Small intestine (tissue), 7 donors: ENCODE results near the gene NDEL1. TPM values are rescaled to one million over a fixed set of nuclear protein-coding genes. Genes with fewer than 3 reads are reported as not detected.

ENCODE experiments used
- DNase-seq, 2 donors: peaks; one replicate each; pipeline versions ENCODE4 v3.0.0 to v3.0.0-alpha.2; 2013
- FAIRE-seq: peaks from 2 replicates; lab custom pipeline; 2012; peaks lifted over from hg19 to GRCh38; lab: Jason Lieb, UNC
- H3K27ac ChIP-seq, 3 donors: one replicate each; pipeline ENCODE4 v1.5.1; 2013; ENCODE audit warnings: low read length in 2 of 3, mild to moderate bottlenecking in 2 of 3, control low read depth in 1 of 3, inconsistent platforms in 1 of 3, low read depth in 1 of 3, moderate library complexity in 1 of 3
- H3K27me3 ChIP-seq, 3 donors: one replicate each; pipeline ENCODE4 v1.6.1; 2013; ENCODE audit warnings: low read length in 3 of 3, inconsistent platforms in 1 of 3; ENCODE audit not compliant: control insufficient read depth in 3 of 3, insufficient read depth in 3 of 3
- H3K36me3 ChIP-seq, 3 donors: one replicate each; pipeline ENCODE4 v1.6.1; 2013; ENCODE audit warnings: low read length in 3 of 3, inconsistent platforms in 1 of 3, low read depth in 1 of 3, mild to moderate bottlenecking in 1 of 3, moderate library complexity in 1 of 3; ENCODE audit not compliant: control insufficient read depth in 3 of 3, insufficient read depth in 2 of 3
- H3K4me1 ChIP-seq, 3 donors: one replicate each; pipeline ENCODE4 v1.6.1; 2013; ENCODE audit warnings: low read length in 2 of 3, inconsistent platforms in 1 of 3, low read depth in 1 of 3, mild to moderate bottlenecking in 1 of 3, moderate library complexity in 1 of 3; ENCODE audit not compliant: control insufficient read depth in 3 of 3, insufficient read depth in 2 of 3
- H3K4me3 ChIP-seq, 3 donors: one replicate each; pipeline ENCODE4 v1.5.1; 2013; ENCODE audit warnings: low read length in 3 of 3, control low read depth in 1 of 3, inconsistent platforms in 1 of 3, low read depth in 1 of 3, mild to moderate bottlenecking in 1 of 3, moderate library complexity in 1 of 3
- H3K9me3 ChIP-seq, 2 donors: one replicate each; pipeline ENCODE4 v1.6.1; 2013; ENCODE audit warnings: low read depth in 1 of 2, low read length in 1 of 2; ENCODE audit not compliant: control insufficient read depth in 2 of 2, insufficient read depth in 1 of 2
- WGBS, 3 donors: extraction: QIAGEN DNeasy Blood & Tissue Kit; methylation state at CpG; one replicate each; pipeline ENCODE4 v1.1.7; 2013; 5-methylcytosine and 5-hydroxymethylcytosine counted together
- polyA plus RNA-seq, 4 donors: library from polyadenylated mRNA; stranded (reverse) in 3 of 4; unstranded in 1 of 4; fragments of 200-250 nt in 3 of 4; fragments of 120-200 nt in 1 of 4; gene quantifications; one replicate each; pipeline versions ENCODE4 v1.2.1 to v1.2.3, GENCODE V29; 2013
- donor health status: healthy with polysubstance abuse.
- donor health status: control.
- donor health status: control.
- donor health status: Bipolar disorder and iron deficiency.
- donor health status: healthy.

Gene NDEL1
- polyA plus RNA-seq, 4 donors = 24.7 to 33.0 (median 29.9) TPM

GRCh38 chr17:8419305-8419704, 16.4 kb upstream of the NDEL1 start:
- H3K36me3 ChIP-seq = no peaks in the 10 kb centered on the region
- H3K4me1 ChIP-seq = peaks cover 8 to 11% (median 10%) of the 10 kb centered on the region in 3 donors
- no peak overlapping the region for H3K4me3 ChIP-seq
- WGBS, 3 donors = 22 to 49% (median 28%) methylated on average over 1 of the region's 1 CpG
- no peaks in the 10 kb centered on the region for H3K9me3 ChIP-seq
- H3K27me3 ChIP-seq = peaks cover 0 to 5% (median 0%) of the 10 kb centered on the region in 3 donors
- no peak for FAIRE-seq
- no peak overlapping the region for H3K27ac ChIP-seq
- DNase-seq = no peak

DNA sequence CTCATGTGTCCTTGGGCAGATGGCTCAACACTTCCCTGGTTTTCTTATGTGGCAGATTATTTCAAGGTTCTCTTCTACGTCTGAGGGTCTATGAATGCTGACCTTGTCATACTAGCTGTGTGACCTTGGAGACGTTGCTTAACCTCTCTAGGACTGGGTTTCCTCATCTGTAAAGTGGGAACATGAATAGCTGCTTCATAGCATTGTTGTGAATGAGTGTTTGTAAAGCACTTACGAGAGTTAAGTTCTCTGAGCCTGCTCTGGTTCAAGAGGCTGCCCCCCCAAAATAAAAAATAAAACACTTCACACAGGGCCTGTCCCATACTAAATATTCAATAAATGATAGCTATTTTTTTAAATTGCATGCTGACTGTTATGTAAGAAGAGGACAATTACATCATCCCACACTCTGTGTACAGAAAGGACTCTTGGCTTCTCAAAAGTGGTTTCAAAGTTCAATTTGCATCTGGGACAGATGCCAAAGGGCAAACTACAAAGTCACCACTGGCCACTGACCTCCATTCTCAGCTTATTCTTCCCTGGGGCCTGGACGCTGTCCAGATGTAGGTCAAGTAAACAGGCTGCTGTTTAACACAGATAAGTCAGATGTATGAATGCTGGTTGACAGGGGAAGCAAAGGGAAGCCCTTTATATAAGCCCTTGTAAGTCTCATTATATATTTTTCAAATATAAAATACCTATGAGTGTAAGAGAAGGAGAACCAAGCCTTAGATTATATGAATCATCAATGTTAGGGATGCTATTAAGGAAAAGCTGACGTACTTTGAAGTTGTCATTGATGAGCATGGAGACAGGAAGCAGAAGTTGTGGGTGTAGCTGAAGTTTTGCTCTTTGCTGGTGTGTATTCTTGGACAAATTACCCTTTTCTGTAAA, 15.4 kb upstream of the NDEL1 start:
- Histone ChIP-seq H3K4me1 (peaks cover 8 to 11% (median 10%) of the 10 kb centered on the region in 3 donors), H3K27me3 (peaks cover 0 to 5% (median 0%) of the 10 kb centered on the region in 3 donors), H3K36me3 (no peaks in the 10 kb centered on the region), H3K9me3 (no peaks in the 10 kb centered on the region), H3K4me3 (no peak overlapping the region), H3K27ac (peak overlapping the region; percentile 52 to 60 (median 53))
- peak; percentile 90 to 97 for DNase-seq
- WGBS, 3 donors = 5 to 21% (median 16%) methylated on average over 5 of the region's 5 CpGs
- no peak for FAIRE-seq

DNA sequence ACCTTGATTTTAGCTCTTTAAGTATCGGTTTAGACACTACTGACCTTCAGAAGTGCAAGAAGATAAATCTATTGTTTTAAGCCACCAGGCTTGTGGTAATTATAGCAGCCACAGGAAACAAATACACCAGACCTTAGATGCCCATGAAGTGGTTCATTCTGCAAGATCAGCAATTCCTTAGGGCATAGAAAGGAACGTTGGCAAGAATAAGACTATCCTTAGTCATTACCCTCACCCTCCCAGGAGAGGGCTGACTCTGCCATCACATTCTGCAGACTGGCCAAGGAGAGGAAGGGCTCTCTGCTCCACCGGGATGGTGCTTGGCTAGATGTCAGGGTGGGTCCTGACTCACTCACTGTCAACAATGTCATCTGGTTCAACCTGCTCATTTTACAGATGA, 14.1 kb upstream of the NDEL1 start:
- Histone ChIP-seq H3K36me3 (no peaks in the 10 kb centered on the region), H3K27me3 (peaks cover 0 to 5% (median 0%) of the 10 kb centered on the region in 3 donors), H3K4me3 (no peak overlapping the region), H3K9me3 (no peaks in the 10 kb centered on the region), H3K4me1 (peaks cover 8 to 11% (median 10%) of the 10 kb centered on the region in 3 donors), H3K27ac (no peak overlapping the region)
- DNase-seq (peak in 1 of 2 donors; percentile 33), FAIRE-seq (no peak)
- WGBS, 3 donors = 39 to 57% (median 53%) methylated on average over 3 of the region's 3 CpGs

GRCh38 chr17:8426094-8426720, 9.5 kb upstream of the NDEL1 start:
- Histone ChIP-seq H3K27ac (no peak overlapping the region), H3K9me3 (no peaks in the 10 kb centered on the region), H3K36me3 (no peaks in the 10 kb centered on the region), H3K4me3 (no peak overlapping the region), H3K27me3 (no peaks in the 10 kb centered on the region), H3K4me1 (peaks cover 2 to 4% (median 4%) of the 10 kb centered on the region in 3 donors)
- FAIRE-seq (no peak), DNase-seq (peak in 1 of 2 donors; percentile 87)
- WGBS, 3 donors = 18 to 63% (median 39%) methylated on average over 6 of the region's 6 CpGs

DNA sequence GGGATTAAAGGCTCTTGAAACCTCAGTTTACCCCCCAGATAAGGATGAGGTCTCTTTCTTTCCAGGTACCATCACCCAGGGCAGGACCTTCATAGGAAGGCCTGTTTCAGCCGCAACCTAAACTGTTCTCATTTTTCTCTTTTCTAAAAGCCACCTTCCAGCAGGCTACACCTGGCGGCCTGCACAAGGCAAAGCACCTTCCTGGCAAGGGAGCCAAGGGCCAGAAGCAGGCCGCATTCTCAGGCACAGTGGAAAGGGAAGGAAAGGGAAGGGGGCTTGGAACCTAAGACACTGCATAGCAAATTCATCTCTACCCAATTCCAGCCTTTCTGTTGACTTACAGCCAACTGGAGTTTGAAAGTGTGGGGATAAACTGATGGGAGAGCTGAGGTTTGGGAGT, 8.9 kb upstream of the NDEL1 start:
- DNase-seq = no peak
- H3K27ac ChIP-seq = no peak overlapping the region
- H3K4me3 ChIP-seq = no peak overlapping the region
- peaks cover 2 to 4% (median 2%) of the 10 kb centered on the region in 3 donors for H3K4me1 ChIP-seq
- no peaks in the 10 kb centered on the region for H3K36me3 ChIP-seq
- 89 to 94% (median 93%) methylated on average over 3 of the region's 3 CpGs for WGBS, 3 donors
- H3K27me3 ChIP-seq = no peaks in the 10 kb centered on the region
- no peaks in the 10 kb centered on the region for H3K9me3 ChIP-seq
- no peak for FAIRE-seq

- Histone ChIP-seq H3K27ac (no peak overlapping the region), H3K27me3 (no peaks in the 10 kb centered on the region), H3K4me1 (no peaks in the 10 kb centered on the region), H3K4me3 (no peak overlapping the region), H3K36me3 (no peaks in the 10 kb centered on the region), H3K9me3 (no peaks in the 10 kb centered on the region)
- no peak for DNase-seq
- no peak for FAIRE-seq
- 47 to 66% (median 58%) methylated on average over 7 of the region's 7 CpGs for WGBS, 3 donors
Measured at GRCh38 chr17:8430966-8431365, 4.7 kb upstream of the NDEL1 start.

DNA sequence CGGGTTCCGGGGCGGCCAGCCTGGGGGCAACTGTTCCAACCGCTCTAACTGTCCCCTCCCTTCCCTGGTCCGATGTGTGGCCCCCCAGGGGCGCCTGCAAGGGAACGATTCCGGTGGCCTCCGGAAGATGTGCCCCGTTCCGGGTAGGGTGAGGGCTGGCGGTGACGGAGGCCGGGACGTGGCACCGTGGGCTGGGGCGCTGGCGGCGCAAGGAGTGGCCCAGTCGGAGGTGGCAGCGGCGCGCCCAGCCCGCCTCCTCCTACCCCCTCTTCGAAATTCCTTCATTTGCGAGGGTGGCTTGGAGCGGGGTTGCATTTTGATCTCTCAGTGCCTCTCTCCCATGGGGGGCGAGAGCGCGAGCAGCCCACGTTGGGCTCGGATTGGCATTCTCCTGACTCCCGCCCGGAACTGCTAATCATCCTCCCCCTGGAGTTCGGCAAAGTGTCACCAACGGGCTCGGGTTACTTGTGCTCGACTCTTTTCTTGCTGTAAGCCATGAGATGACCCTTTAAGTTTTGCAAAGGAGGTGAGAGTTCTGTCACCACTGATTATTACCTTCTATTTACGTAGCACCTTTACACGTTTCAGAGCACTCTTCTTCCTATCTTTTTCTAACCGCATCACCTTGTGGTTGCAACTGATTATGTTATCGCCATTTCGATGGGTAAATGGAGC, 622 bp downstream of the NDEL1 start:
- FAIRE-seq (no peak), DNase-seq (peak; percentile 65 to 90)
- 0 to 1% (median 0%) methylated on average over 32 to 43 of the region's 43 CpGs for WGBS, 3 donors
- peak overlapping the region; percentile 98 to 99 (median 99) for H3K27ac ChIP-seq
- H3K36me3 ChIP-seq = peaks cover 0 to 10% (median 2%) of the 10 kb centered on the region in 3 donors
- H3K4me1 ChIP-seq = peaks cover 0 to 4% (median 2%) of the 10 kb centered on the region in 3 donors
- H3K27me3 ChIP-seq = no peaks in the 10 kb centered on the region
- H3K4me3 ChIP-seq = peak overlapping the region; percentile 81 to 94 (median 86)
- H3K9me3 ChIP-seq = no peaks in the 10 kb centered on the region

- Histone ChIP-seq H3K4me1 (peaks cover 0 to 7% (median 2%) of the 10 kb centered on the region in 3 donors), H3K27me3 (no peaks in the 10 kb centered on the region), H3K4me3 (peak overlapping the region; percentile 81 to 94 (median 86)), H3K9me3 (no peaks in the 10 kb centered on the region), H3K27ac (peak overlapping the region; percentile 98 to 99 (median 99)), H3K36me3 (peaks cover 0 to 10% (median 2%) of the 10 kb centered on the region in 3 donors)
- FAIRE-seq (no peak), DNase-seq (peak in 1 of 2 donors; percentile 13)
- 13 to 17% (median 13%) methylated on average over 5 of the region's 5 CpGs for WGBS, 3 donors
Measured at GRCh38 chr17:8436844-8437171, 1.1 kb downstream of the NDEL1 start.
